ENCODE measurements around the gene LTB. TPM values are rescaled to one million over a fixed set of nuclear protein-coding genes. Genes with fewer than 3 reads are reported as not detected.
"Not testable (repeated sequence)": the region's sequence is repeated elsewhere in the genome, so short reads cannot be mapped to it uniquely, and the experiment has no call there.

Gene LTB
- total RNA-seq, 1 experiment from 2014 or later = not detected

- DNase-seq (ENCODE audit: extremely low read depth, low read depth) = no peak
These were observed 27.5 kb upstream of the LTB start for GRCh38 chr6:31609519-31610406.

- no peak for DNase-seq (ENCODE audit: extremely low read depth, low read depth)
These were observed 25.1 kb upstream of the LTB start for GRCh38 chr6:31607317-31607716.

GRCh38 chr6:31597006-31597405 is 14.8 kb upstream of the LTB start:
- peak; percentile 24 for DNase-seq (ENCODE audit: extremely low read depth, low read depth)

GRCh38 chr6:31592396-31592771 is 10.2 kb upstream of the LTB start:
- no peak for DNase-seq (ENCODE audit: extremely low read depth, low read depth)

GRCh38 chr6:31590691-31591090 is 8.5 kb upstream of the LTB start:
- DNase-seq (ENCODE audit: extremely low read depth, low read depth) = not testable (repeated sequence)

- no peak for DNase-seq (ENCODE audit: extremely low read depth, low read depth)
These were observed 6.8 kb upstream of the LTB start for GRCh38 chr6:31588871-31589650.

- DNase-seq (ENCODE audit: extremely low read depth, low read depth) = no peak
These were observed 5.9 kb upstream of the LTB start for GRCh38 chr6:31587791-31588777.

- no peak for DNase-seq (ENCODE audit: extremely low read depth, low read depth)
These were observed 4.5 kb upstream of the LTB start for GRCh38 chr6:31586599-31587281.

GRCh38 chr6:31586008-31586407 is 3.8 kb upstream of the LTB start, which contains the start of gene LST1:
LST1 (plus strand) TSS chr6:31586277; CDS start chr6:31587300, 1,023 bp downstream.
- DNase-seq (ENCODE audit: extremely low read depth, low read depth) = no peak

GRCh38 chr6:31585491-31585890 is 3.3 kb upstream of the LTB start:
- DNase-seq (ENCODE audit: extremely low read depth, low read depth) = no peak

- no peak for DNase-seq (ENCODE audit: extremely low read depth, low read depth)
These were observed 592 bp downstream of the LTB start for GRCh38 chr6:31581434-31582229.

- peak; percentile 44 for DNase-seq (ENCODE audit: extremely low read depth, low read depth)
These were observed 1.3 kb downstream of the LTB start for GRCh38 chr6:31580807-31581433.

GRCh38 chr6:31580438-31580740 is 1.8 kb downstream of the LTB start:
- DNase-seq (ENCODE audit: extremely low read depth, low read depth) = no peak

GRCh38 chr6:31579546-31580437 is 2.4 kb downstream of the LTB start:
- no peak for DNase-seq (ENCODE audit: extremely low read depth, low read depth)

GRCh38 chr6:31579119-31579505 is 3.1 kb downstream of the LTB start:
- DNase-seq (ENCODE audit: extremely low read depth, low read depth) = no peak

- no peak for DNase-seq (ENCODE audit: extremely low read depth, low read depth)
These were observed 3.8 kb downstream of the LTB start for GRCh38 chr6:31578184-31579118.

GRCh38 chr6:31577579-31577966 is 4.7 kb downstream of the LTB start:
- no peak for DNase-seq (ENCODE audit: extremely low read depth, low read depth)
